ENCODE data around the gene KIAA1755.

The KIAA1755 gene

GRCh38 chr20:38177201-38177600 lies 83.3 kb downstream of the KIAA1755 start:
- TF ChIP-seq CTCF (IDR thresholded peaks at IDR 0.05; ENCODE audit: extremely low read depth, missing control alignments) = no peak
- no peak for DNase-seq (ENCODE audit: low spot score)

- no peak for TF ChIP-seq CTCF (IDR thresholded peaks at IDR 0.05; ENCODE audit: extremely low read depth, missing control alignments)
- DNase-seq (ENCODE audit: low spot score) = no peak
Observed at GRCh38 chr20:38175304-38176180, 85.0 kb downstream of the KIAA1755 start.

- no peak for DNase-seq (ENCODE audit: low spot score)
- TF ChIP-seq CTCF (IDR thresholded peaks at IDR 0.05; ENCODE audit: extremely low read depth, missing control alignments) = no peak
Observed at GRCh38 chr20:38173237-38174156, 87.0 kb downstream of the KIAA1755 start.

- no peak for TF ChIP-seq CTCF (IDR thresholded peaks at IDR 0.05; ENCODE audit: extremely low read depth, missing control alignments)
- DNase-seq (ENCODE audit: low spot score) = no peak
Observed at GRCh38 chr20:38172408-38172807, 88.1 kb downstream of the KIAA1755 start.

GRCh38 chr20:38171675-38172043 lies 88.9 kb downstream of the KIAA1755 start:
- no peak for TF ChIP-seq CTCF (IDR thresholded peaks at IDR 0.05; ENCODE audit: extremely low read depth, missing control alignments)
- DNase-seq (ENCODE audit: low spot score) = no peak

- TF ChIP-seq CTCF (IDR thresholded peaks at IDR 0.05; ENCODE audit: extremely low read depth, missing control alignments) = no peak
- no peak for DNase-seq (ENCODE audit: low spot score)
Observed at GRCh38 chr20:38170826-38171674, 89.5 kb downstream of the KIAA1755 start.
